ENCODE data around the gene FRMD8.

Gene FRMD8

GRCh38 chr11:65355776-65356393 is 30.6 kb upstream of the FRMD8 start:
- H3K27me3 ChIP-seq (replicated peaks; ENCODE audit: control insufficient read depth, insufficient read depth, low read length), result no peaks in the 10 kb centered on the region
- peaks cover 9% of the 10 kb centered on the region for H3K36me3 ChIP-seq (ENCODE audit: control insufficient read depth, insufficient read depth, low read length)
- TF ChIP-seq, protein P1, sequence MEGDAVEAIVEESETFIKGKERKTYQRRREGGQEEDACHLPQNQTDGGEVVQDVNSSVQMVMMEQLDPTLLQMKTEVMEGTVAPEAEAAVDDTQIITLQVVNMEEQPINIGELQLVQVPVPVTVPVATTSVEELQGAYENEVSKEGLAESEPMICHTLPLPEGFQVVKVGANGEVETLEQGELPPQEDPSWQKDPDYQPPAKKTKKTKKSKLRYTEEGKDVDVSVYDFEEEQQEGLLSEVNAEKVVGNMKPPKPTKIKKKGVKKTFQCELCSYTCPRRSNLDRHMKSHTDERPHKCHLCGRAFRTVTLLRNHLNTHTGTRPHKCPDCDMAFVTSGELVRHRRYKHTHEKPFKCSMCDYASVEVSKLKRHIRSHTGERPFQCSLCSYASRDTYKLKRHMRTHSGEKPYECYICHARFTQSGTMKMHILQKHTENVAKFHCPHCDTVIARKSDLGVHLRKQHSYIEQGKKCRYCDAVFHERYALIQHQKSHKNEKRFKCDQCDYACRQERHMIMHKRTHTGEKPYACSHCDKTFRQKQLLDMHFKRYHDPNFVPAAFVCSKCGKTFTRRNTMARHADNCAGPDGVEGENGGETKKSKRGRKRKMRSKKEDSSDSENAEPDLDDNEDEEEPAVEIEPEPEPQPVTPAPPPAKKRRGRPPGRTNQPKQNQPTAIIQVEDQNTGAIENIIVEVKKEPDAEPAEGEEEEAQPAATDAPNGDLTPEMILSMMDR (IDR thresholded peaks at IDR 0.05; ENCODE audit: insufficient read depth, low read length, poor library complexity, severe bottlenecking), result no peak
- H3K4me3 ChIP-seq (replicated peaks; ENCODE audit: low read depth, low read length), result peak overlapping the region; percentile 69; the same call in 1 of the 2 replicates
- DNase-seq (ENCODE audit: extremely low read depth, insufficient read length), result no peak

DNA sequence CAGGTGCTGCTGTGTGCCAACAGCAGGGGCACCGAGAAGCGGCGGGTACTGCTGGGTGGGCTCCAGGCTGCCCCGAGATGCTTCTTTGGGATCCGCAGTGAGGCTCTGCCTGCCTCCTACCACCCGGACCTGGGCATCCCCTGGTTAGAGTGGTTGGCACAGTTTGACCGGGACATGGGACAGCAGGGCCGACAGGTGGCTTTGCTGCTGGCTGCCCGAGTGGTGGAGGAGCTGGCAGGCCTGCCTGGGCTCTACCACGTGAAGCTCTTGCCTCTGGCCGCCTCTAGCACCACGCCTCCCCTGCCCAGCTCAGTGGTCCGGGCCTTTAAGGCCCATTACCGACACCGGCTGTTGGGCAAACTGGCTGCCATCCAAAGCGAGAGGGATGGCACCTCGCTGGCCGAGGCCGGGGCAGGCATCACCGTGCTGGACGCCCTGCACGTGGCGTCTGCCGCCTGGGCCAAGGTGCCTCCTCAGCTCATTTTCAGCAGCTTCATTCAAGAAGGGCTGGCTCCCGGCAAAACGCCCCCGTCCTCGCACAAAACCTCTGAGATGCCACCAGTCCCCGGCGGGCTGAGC is 30.0 kb upstream of the FRMD8 start:
- no peak for DNase-seq (ENCODE audit: extremely low read depth, insufficient read length)
- TF ChIP-seq, protein P1 (IDR thresholded peaks at IDR 0.05; ENCODE audit: insufficient read depth, low read length, poor library complexity, severe bottlenecking), result no peak

DNA sequence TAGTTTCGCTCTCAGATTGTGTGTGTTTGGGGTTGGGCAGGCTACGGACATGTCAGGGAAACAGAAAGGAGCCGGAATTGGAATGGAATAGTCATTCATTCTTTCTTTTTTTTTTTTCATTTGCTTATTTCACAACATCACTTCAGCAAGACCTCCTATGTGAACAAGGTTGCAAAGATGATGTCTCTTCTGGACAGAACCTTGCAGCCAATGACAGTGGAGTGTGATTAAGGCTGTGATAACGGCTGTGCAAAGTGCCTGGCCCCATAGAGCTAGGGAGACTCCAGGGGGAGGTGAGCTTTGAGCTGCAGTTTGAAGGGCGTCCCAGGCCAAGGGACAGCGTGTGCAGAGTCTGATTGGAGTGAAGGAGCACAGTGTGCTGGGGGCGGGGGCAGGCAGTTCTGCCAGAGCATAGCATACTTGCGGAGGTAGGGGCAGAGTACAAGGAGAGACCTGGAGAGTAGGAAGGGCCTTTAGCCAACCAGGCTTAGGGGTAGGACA is 28.5 kb upstream of the FRMD8 start:
- no peak for DNase-seq (ENCODE audit: extremely low read depth, insufficient read length)
- Histone ChIP-seq H3K4me3 (replicated peaks; ENCODE audit: low read depth, low read length) (no peak overlapping the region), H3K27me3 (replicated peaks; ENCODE audit: control insufficient read depth, insufficient read depth, low read length) (no peaks in the 10 kb centered on the region), H3K36me3 (ENCODE audit: control insufficient read depth, insufficient read depth, low read length) (no peaks in the 10 kb centered on the region)
- TF ChIP-seq, protein P1 (IDR thresholded peaks at IDR 0.05; ENCODE audit: insufficient read depth, low read length, poor library complexity, severe bottlenecking), result no peak

More for the DNA sequence above, 30.0 kb upstream of the FRMD8 start:
- no peaks in the 10 kb centered on the region for H3K27me3 ChIP-seq (replicated peaks; ENCODE audit: control insufficient read depth, insufficient read depth, low read length)
- peaks cover 8% of the 10 kb centered on the region for H3K36me3 ChIP-seq (ENCODE audit: control insufficient read depth, insufficient read depth, low read length)
- H3K4me3 ChIP-seq (replicated peaks; ENCODE audit: low read depth, low read length), result no peak overlapping the region

DNA sequence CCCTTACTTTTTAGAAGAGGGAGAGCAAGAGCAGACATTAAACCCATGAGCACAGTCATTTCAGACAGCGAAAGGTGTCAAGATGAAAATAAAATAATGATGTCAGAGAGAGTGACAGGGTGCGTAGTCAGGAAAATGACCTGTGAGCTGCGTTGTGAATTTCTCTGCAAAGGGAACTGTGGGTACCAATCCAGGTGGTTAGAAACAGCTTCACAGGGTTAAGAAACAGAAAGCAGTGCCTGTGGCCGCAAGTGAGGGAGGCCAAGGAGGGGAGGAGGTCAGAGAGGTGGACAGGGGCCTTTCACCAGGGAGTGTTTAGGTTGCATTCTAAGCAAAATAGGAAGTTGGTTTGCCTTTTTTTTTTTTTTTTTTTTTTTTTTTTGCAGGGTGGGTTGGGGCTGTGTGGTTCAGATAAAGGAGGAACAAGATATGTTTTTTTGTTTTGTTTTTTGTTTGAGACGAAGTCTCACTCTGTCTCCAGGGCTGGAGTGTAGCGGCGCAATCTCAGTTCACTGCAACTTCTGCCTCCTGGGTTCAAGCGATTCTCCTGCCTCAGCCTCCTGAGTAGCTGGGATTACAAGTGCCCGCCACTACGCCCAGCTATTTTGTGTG is 24.0 kb upstream of the FRMD8 start:
- Histone ChIP-seq H3K27me3 (replicated peaks; ENCODE audit: control insufficient read depth, insufficient read depth, low read length) (no peaks in the 10 kb centered on the region), H3K36me3 (ENCODE audit: control insufficient read depth, insufficient read depth, low read length) (no peaks in the 10 kb centered on the region), H3K4me3 (replicated peaks; ENCODE audit: low read depth, low read length) (no peak overlapping the region)
- DNase-seq (ENCODE audit: extremely low read depth, insufficient read length), result peak; percentile 76
- TF ChIP-seq, protein P1 (IDR thresholded peaks at IDR 0.05; ENCODE audit: insufficient read depth, low read length, poor library complexity, severe bottlenecking), result no peak

DNA sequence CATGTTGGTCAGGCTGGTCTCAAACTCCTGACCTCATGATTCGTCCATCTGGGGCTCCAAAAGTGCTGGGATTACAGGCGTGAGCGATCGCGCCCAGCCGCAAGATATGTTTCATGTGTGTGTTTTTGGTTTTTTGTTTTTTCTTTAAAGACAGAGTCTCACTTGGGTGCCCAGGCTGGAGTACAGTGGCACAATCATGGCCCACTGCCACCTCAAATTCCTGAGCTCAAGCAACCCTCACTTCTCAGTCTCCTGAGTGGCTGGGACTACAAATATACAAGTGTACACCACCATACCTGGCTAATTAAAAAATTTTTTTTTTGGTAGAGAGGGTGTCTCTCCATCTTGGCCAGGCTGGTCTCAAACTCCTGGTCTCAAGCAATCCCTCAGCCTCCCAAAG is 23.5 kb upstream of the FRMD8 start:
- no peak overlapping the region for H3K4me3 ChIP-seq (replicated peaks; ENCODE audit: low read depth, low read length)
- TF ChIP-seq, protein P1 (IDR thresholded peaks at IDR 0.05; ENCODE audit: insufficient read depth, low read length, poor library complexity, severe bottlenecking), result no peak
- H3K27me3 ChIP-seq (replicated peaks; ENCODE audit: control insufficient read depth, insufficient read depth, low read length), result no peaks in the 10 kb centered on the region
- H3K36me3 ChIP-seq (ENCODE audit: control insufficient read depth, insufficient read depth, low read length), result no peaks in the 10 kb centered on the region
- DNase-seq (ENCODE audit: extremely low read depth, insufficient read length), result no peak
